Mesendoderm (in vitro differentiated cells): ENCODE results near the gene TUBA4B.
A peak's percentile ranks its signal among the peaks of the same experiment; 100 is the strongest.

Source experiments
- DNase-seq: peaks from one replicate; pipeline ENCODE4 v3.0.0; 2013
- H2AK5ac ChIP-seq: 2 replicates; pipeline ENCODE4 v1.6.1; 2013; ENCODE audit warnings: low read length, inconsistent platforms
- H2BK120ac ChIP-seq: 2 replicates; pipeline ENCODE4 v1.6.1; 2013; ENCODE audit warnings: low read depth, mild to moderate bottlenecking, low read length, moderate library complexity, mixed read lengths
- H2BK15ac ChIP-seq: replicated peaks from 2 replicates; pipeline ENCODE4 v1.6.1; 2013; ENCODE audit warnings: low read depth, mild to moderate bottlenecking, moderate library complexity
- H2BK5ac ChIP-seq: 2 replicates; pipeline ENCODE4 v1.6.1; 2013; ENCODE audit warnings: low read length, inconsistent platforms
- H3K18ac ChIP-seq: 2 replicates; pipeline ENCODE4 v1.6.1; 2013; ENCODE audit warnings: mild to moderate bottlenecking, low read length, mixed read lengths
- H3K23ac ChIP-seq: one replicate; pipeline ENCODE4 v1.6.1; 2013; ENCODE audit warnings: low read length
- H3K27ac ChIP-seq: 2 replicates; pipeline ENCODE4 v1.5.1; 2013; ENCODE audit warnings: low read depth, mild to moderate bottlenecking, inconsistent platforms, low read length, moderate library complexity
- H3K27me3 ChIP-seq: 2 replicates; pipeline ENCODE4 v1.6.1; 2013; ENCODE audit warnings: low read length, control low read depth, mild to moderate bottlenecking, inconsistent platforms; ENCODE audit not compliant: insufficient read depth, poor library complexity
- H3K36me3 ChIP-seq: 2 replicates; pipeline ENCODE4 v1.6.1; 2013; ENCODE audit warnings: low read length, inconsistent platforms; ENCODE audit not compliant: control insufficient read depth, insufficient read depth
- H3K4ac ChIP-seq: one replicate; pipeline ENCODE4 v1.6.1; 2013; ENCODE audit warnings: low read depth, mild to moderate bottlenecking, low read length, moderate library complexity
- H3K4me1 ChIP-seq: 2 replicates; pipeline ENCODE4 v1.6.1; 2013; ENCODE audit warnings: low read depth, low read length, inconsistent platforms; ENCODE audit not compliant: control insufficient read depth
- H3K4me2 ChIP-seq: 2 replicates; pipeline ENCODE4 v1.6.1; 2013; ENCODE audit warnings: low read length
- H3K4me3 ChIP-seq: 2 replicates; pipeline ENCODE4 v1.5.1; 2013; ENCODE audit warnings: mild to moderate bottlenecking, low read length
- H3K56ac ChIP-seq: one replicate; pipeline ENCODE4 v1.6.1; 2013; ENCODE audit warnings: low read length
- H3K79me1 ChIP-seq: 2 replicates; pipeline ENCODE4 v1.6.1; 2013; ENCODE audit warnings: low read length, inconsistent platforms
- H3K79me2 ChIP-seq: 2 replicates; pipeline ENCODE4 v1.6.1; 2013; ENCODE audit warnings: mild to moderate bottlenecking, low read length; ENCODE audit not compliant: control insufficient read depth, insufficient read depth
- H3K9ac ChIP-seq: 2 replicates; pipeline ENCODE4 v1.6.1; 2013; ENCODE audit warnings: low read length, inconsistent platforms
- H4K5ac ChIP-seq: one replicate; pipeline ENCODE4 v1.6.1; 2013; ENCODE audit warnings: low read length
- H4K8ac ChIP-seq: one replicate; pipeline ENCODE4 v1.6.1; 2013; ENCODE audit warnings: low read depth, mild to moderate bottlenecking, control low read depth, low read length, moderate library complexity
- WGBS: extraction: QIAGEN DNeasy Blood & Tissue Kit; methylation state at CpG from one replicate; pipeline ENCODE4 v1.1.7; 2013; ENCODE audit warnings: low lambda C conversion rate, missing lambda C conversion rate; ENCODE audit not compliant: insufficient coverage; ENCODE audit errors: extremely low coverage; 5-methylcytosine and 5-hydroxymethylcytosine counted together

TUBA4B gene

GRCh38 chr2:219291910-219292490, 39.0 kb downstream of the TUBA4B start:
- WGBS, result no CpG with 5 or more reads among the region's 4 CpGs
- Histone ChIP-seq H3K4me2 (no peak overlapping the region), H3K23ac (no peak overlapping the region), H3K79me2 (no peaks in the 10 kb centered on the region), H4K8ac (no peak overlapping the region), H3K4ac (no peak overlapping the region), H3K27me3 (no peaks in the 10 kb centered on the region), H3K4me3 (no peak overlapping the region), H3K36me3 (no peaks in the 10 kb centered on the region), H3K18ac (no peak overlapping the region), H2BK15ac (no peak overlapping the region), H2AK5ac (no peak overlapping the region), H3K79me1 (no peaks in the 10 kb centered on the region), H3K27ac (no peak overlapping the region), H4K5ac (no peak overlapping the region), H2BK120ac (no peak overlapping the region), H3K9ac (no peak overlapping the region), H2BK5ac (no peak overlapping the region), H3K4me1 (no peaks in the 10 kb centered on the region), H3K56ac (no peak overlapping the region)
- DNase-seq, result no peak

GRCh38 chr2:219292616-219293015, 39.6 kb downstream of the TUBA4B start:
- no CpG with 5 or more reads among the region's 9 CpGs for WGBS
- Histone ChIP-seq H3K27me3 (no peaks in the 10 kb centered on the region), H4K8ac (no peak overlapping the region), H3K4me2 (no peak overlapping the region), H2BK120ac (no peak overlapping the region), H3K27ac (no peak overlapping the region), H3K18ac (no peak overlapping the region), H2BK5ac (no peak overlapping the region), H3K9ac (no peak overlapping the region), H3K79me2 (no peaks in the 10 kb centered on the region), H3K36me3 (no peaks in the 10 kb centered on the region), H3K56ac (no peak overlapping the region), H3K79me1 (no peaks in the 10 kb centered on the region), H3K4me1 (no peaks in the 10 kb centered on the region), H3K23ac (no peak overlapping the region), H3K4ac (no peak overlapping the region), H2AK5ac (no peak overlapping the region), H3K4me3 (no peak overlapping the region), H4K5ac (no peak overlapping the region), H2BK15ac (no peak overlapping the region)
- no peak for DNase-seq

- no peak overlapping the region for H3K9ac ChIP-seq
- no peaks in the 10 kb centered on the region for H3K36me3 ChIP-seq
- no peak overlapping the region for H3K4ac ChIP-seq
- H3K4me1 ChIP-seq, result no peaks in the 10 kb centered on the region
- no peak overlapping the region for H3K4me3 ChIP-seq
- no peak overlapping the region for H3K4me2 ChIP-seq
- no peaks in the 10 kb centered on the region for H3K79me1 ChIP-seq
- H4K5ac ChIP-seq, result no peak overlapping the region
- no peak overlapping the region for H3K23ac ChIP-seq
- no peaks in the 10 kb centered on the region for H3K27me3 ChIP-seq
- no peak overlapping the region for H2BK15ac ChIP-seq
- H3K79me2 ChIP-seq, result no peaks in the 10 kb centered on the region
- no peak overlapping the region for H3K27ac ChIP-seq
- WGBS, result no CpG with 5 or more reads among the region's 5 CpGs
- no peak overlapping the region for H2BK120ac ChIP-seq
- H3K56ac ChIP-seq, result peak overlapping the region; percentile 95
- DNase-seq, result no peak
- H4K8ac ChIP-seq, result no peak overlapping the region
- H3K18ac ChIP-seq, result no peak overlapping the region
- no peak overlapping the region for H2BK5ac ChIP-seq
- no peak overlapping the region for H2AK5ac ChIP-seq
These were observed 40.7 kb downstream of the TUBA4B start for GRCh38 chr2:219293736-219294231.

- Histone ChIP-seq H3K4me2 (peak overlapping the region; percentile 34), H3K79me1 (no peaks in the 10 kb centered on the region), H4K5ac (no peak overlapping the region), H4K8ac (no peak overlapping the region), H2BK120ac (no peak overlapping the region), H3K36me3 (no peaks in the 10 kb centered on the region), H3K18ac (peak overlapping the region; percentile 61), H2AK5ac (no peak overlapping the region), H2BK15ac (no peak overlapping the region), H3K9ac (peak overlapping the region; percentile 81), H3K4ac (no peak overlapping the region), H3K27me3 (no peaks in the 10 kb centered on the region), H3K4me1 (no peaks in the 10 kb centered on the region), H3K4me3 (peak overlapping the region; percentile 63), H3K27ac (no peak overlapping the region), H3K23ac (peak overlapping the region; percentile 90), H2BK5ac (no peak overlapping the region), H3K79me2 (no peaks in the 10 kb centered on the region), H3K56ac (peak overlapping the region; percentile 95)
- peak; percentile 93 for DNase-seq
- no CpG with 5 or more reads among the region's 67 CpGs for WGBS
These were observed 41.6 kb downstream of the TUBA4B start for GRCh38 chr2:219294356-219295351.

GRCh38 chr2:219296142-219296541, 43.1 kb downstream of the TUBA4B start:
- Histone ChIP-seq H4K8ac (no peak overlapping the region), H3K4me1 (no peaks in the 10 kb centered on the region), H3K9ac (no peak overlapping the region), H3K56ac (no peak overlapping the region), H3K4me2 (no peak overlapping the region), H3K4ac (no peak overlapping the region), H3K36me3 (no peaks in the 10 kb centered on the region), H2BK15ac (no peak overlapping the region), H3K79me1 (no peaks in the 10 kb centered on the region), H2BK5ac (no peak overlapping the region), H3K18ac (no peak overlapping the region), H3K23ac (no peak overlapping the region), H3K27me3 (no peaks in the 10 kb centered on the region), H2AK5ac (no peak overlapping the region), H3K79me2 (no peaks in the 10 kb centered on the region), H3K27ac (no peak overlapping the region), H4K5ac (no peak overlapping the region), H2BK120ac (no peak overlapping the region), H3K4me3 (no peak overlapping the region)
- no peak for DNase-seq
- no CpG with 5 or more reads among the region's 14 CpGs for WGBS
